UCSD-AML1 (cell line): ENCODE measurements around the gene DTYMK.
"Not testable (repeated sequence)": the region's sequence is repeated elsewhere in the genome, so short reads cannot be mapped to it uniquely, and the experiment has no call there.

Experiments
- DNase-seq: peaks from one replicate; lab custom pipeline; 2025; ENCODE audit not compliant: unreplicated experiment; lab: John Stamatoyannopoulos, UW

DTYMK gene

DNA sequence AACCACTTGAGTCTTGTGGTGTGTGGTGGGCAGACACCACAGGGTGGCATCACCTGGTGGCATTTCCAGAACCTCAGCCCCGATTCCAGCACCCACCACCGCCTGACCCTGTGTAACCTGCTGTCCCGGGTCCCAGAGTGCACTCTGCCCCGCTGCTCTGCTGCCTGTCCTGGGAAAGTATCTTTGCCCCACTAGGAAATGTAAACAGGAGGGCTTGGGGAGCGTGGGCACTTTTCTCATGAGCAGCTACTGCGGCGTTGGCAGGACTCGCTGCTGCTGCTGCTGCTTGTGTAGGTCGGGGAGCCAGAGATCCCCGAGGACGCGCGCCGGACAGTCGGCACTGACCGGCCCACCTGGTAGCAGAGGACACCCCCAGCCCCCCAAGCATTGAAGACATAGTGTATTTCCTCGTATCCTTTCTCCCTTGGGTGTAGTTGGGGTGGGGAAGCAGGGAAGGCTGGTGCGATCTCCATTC is 13.4 kb downstream of the DTYMK start:
- DNase-seq = no peak

DNA sequence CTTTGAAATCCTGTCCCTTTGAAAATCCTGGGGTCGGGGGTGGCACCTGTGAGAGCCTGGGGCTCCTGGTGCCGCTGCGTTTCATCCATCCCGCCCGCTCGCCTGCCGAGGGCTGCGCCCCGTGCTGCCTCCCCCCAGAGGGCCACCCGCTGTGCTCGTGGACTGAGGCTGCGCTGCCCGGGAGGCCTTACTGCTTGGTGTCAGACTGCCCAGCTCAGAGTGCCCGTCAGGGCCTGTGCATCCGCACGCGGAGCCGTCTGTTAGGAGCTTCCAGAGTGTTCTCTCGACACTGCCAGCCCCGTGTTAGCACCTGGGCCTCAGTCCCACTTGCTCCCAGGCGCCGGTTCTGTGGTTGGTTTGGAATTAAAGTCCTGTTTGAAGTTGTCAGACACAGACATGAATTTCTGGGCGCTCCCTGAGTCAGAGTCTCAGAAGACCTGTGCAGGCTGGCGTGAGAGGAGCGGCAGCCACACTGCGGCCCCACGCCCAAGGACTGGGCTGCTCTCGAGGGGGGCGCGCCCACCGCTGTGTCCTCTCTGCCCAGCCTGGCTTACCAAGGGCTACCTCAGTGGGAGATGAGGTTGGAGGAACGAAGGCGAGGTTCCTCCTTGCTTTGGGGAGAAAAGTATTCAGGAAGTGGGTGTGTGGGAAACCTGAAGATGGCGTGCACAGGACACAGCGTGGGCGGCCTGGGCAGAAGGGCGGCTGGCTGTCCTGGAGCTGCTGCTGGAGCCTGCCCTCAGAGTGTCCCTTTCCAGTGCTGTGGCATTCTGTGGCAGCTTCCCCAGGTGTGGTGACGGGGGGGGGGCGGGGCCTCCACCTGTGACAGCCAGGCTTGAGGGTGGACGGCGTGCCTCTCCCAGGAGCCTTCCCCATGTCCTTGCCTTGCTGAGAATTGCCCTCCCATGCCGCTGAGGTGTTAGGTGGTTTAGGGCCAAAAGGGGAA is 14.1 kb downstream of the DTYMK start:
- DNase-seq = no peak

DNA sequence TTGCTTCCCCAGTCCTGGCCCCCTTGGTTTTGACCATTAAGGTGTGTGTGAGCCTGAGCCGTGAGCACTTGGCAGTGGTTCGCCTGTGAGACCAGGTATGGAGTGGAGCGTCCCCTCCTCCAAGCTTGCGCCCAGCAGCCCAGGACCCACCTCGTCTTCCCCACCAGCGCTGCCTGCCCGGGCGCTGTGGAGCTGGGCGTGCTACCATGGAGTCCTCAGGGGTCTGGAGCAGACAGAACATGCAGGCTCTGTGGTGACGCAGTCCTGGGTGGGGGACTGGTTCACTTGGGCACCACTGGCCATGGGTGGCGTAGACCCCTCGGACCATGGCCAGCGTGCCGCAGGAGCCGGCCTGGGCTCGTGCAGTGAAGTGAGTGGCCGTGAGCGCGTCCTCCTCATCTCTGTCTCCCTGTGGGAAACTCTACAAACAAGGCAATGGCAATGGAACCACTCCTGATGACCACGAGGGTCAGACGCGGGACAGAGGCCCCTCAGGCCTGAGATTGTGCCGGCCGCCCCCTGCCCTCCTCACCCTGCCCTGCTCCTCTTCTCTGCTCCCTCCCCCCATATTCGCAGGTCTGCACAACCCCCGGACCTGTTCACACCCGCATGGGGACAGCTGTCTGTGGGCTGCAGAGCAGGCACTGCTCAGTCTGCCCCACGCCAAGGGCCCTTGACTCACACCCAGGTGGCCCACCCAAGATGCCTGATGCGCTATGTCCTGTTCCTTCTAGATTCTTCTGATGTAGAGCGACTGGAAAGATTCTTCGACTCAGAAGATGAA is 15.0 kb downstream of the DTYMK start:
- DNase-seq = no peak

DNA sequence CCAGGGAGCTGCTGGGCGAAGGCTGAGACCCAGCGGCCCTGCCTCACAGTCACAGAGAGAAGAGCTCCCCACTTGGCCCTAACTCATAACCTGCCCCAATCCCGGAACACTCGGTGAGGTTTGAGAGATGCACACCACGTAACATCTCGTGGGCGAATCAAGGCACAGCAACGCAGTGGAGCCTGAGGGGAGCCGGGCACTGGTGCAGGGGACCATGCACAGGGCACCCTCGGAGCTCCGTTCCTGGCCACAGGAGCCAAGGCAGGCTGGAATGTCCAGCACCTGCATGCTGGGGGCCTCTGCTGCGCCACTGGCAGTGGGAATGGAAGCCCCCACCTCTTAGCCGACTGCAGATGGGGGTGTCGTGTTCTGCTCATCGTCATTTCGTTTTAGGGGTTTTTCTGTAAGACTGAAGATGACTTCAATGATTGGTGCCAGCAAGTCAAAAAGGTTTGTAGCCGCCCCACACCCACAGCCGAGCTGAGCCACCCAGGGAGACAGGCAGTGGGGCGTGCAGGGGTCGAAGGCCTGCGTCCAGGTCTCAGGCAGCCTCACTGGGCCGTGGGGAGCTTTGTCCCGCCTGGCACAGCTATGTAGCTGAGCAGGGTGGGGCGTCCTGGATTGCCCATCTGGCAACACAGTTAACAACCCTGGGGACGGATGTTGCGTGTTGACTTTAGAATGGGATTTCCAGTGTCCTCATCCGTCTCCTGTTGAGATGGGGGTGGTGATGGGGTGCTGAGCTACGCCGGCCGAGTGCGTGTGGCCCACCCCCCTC is 16.1 kb downstream of the DTYMK start:
- no peak for DNase-seq

DNA sequence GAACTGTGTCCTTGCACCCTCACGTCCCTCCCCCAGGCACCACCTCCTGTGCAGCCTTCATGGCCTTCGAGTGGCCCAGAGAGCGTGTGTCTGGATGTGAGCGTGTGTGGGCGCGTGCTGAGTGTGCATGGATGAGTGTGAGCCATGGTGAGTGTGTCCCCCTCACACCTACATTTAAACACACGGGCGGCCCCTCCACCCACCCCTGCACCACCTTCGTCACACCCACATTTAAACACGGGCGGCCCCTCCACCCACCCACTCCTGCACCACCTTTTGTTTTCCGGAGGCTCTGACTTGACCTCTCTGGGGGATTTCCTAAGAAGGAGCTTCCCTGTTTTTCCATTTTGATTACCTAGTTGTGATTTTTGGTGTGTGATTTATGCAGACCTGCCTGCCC is 17.8 kb downstream of the DTYMK start:
- no peak for DNase-seq

DNA sequence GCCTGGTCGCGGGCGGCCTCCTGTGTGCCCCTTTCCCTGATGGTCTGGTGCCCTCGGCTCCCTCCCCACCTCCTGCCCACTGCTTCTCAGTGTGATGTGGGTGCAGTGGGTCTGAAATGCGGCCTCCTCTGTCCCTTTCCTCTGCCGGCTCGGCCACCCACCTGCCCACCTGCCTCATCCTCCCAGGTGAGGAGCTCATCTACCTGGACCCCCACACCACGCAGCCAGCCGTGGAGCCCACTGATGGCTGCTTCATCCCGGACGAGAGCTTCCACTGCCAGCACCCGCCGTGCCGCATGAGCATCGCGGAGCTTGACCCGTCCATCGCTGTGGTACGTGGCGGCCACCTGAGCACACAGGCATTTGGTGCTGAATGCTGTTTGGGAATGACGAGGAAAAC is 18.3 kb downstream of the DTYMK start:
- DNase-seq = no peak

DNA sequence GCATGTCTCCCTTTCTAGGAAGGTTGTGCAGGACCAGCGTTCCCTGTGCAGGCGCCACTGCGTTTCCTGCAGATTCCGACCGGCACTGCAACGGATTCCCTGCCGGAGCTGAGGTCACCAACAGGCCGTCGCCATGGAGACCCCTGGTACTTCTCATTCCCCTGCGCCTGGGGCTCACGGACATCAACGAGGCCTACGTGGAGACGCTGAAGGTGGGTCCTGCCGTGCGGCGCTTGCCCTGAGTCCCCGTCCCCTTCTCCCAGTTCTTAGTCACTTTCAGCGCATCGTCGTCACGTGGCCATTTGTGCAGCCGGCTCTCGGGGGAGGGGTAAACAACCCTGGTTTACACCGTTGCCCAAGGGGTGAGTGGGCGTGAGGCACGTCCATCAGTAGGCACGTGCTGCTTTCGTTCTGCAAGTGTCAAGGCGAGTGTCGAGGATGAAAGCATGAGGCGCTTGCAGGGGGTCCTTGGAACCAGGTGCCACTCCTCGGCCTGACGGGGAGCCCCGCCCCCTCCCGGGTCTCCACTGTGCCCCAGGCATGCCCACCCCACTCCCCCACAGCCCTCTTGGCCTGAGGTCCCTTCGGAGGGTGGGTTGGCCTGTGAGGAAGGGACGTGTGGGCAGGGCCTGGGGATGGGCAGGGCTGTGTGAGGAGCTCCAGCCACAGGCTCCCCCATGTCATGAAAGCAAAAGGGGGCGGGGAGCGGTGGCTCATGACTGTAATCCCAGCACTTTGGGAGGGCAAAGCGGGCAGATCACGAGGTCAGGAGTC is 19.8 kb downstream of the DTYMK start:
- no peak for DNase-seq

DNA sequence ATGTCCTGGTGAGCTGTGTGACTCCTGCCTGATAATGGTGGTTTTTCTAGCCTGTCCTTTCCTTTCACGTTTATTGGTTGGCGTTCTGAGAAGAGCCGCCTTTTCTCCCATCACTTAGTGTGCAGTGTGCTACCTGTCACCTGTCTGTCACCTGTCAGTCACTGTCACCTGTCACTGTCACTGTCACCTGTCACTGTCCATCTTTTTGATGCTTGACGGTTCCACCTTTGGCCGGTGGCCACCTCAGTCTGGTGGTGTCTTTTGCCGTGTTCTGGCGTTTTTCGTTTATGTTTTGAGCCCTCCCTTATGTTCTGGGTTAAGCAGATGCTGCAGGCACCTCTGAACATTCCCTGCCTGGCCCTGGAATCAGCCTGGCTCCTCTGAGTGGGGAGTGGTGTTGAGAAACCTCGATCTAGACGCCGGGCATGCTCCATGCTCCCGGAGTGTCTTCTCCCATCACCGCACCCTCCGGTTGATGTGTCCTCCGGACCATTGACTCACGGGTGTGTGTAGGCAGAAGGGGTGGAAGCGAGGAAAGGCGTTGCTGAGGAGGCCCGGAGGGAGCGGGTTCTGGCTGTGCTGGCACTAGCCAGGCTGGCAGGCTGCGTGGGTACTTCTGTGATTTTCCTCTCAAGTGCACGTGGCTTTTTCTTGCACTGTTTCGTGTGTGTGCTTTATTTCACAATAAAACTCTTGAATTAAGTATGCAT is 20.7 kb downstream of the DTYMK start:
- no peak for DNase-seq

DNA sequence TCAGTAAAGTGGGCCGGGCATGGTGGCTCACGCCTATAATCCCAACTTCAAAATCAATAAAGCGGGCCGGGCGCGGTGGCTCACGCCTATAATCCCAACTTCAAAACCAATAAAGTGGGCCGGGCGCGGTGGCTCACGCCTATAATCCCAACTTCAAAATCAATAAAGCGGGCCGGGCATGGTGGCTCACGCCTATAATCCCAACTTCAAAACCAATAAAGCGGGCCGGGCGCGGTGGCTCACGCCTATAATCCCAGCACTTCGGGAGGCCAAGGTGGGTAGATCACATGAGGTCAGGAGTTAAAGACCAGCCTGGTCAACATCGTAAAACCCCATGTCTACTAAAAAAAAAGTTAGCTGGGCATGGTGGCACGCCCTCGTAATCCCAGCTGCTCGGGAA is 23.9 kb downstream of the DTYMK start:
- DNase-seq = not testable (repeated sequence)

DNA sequence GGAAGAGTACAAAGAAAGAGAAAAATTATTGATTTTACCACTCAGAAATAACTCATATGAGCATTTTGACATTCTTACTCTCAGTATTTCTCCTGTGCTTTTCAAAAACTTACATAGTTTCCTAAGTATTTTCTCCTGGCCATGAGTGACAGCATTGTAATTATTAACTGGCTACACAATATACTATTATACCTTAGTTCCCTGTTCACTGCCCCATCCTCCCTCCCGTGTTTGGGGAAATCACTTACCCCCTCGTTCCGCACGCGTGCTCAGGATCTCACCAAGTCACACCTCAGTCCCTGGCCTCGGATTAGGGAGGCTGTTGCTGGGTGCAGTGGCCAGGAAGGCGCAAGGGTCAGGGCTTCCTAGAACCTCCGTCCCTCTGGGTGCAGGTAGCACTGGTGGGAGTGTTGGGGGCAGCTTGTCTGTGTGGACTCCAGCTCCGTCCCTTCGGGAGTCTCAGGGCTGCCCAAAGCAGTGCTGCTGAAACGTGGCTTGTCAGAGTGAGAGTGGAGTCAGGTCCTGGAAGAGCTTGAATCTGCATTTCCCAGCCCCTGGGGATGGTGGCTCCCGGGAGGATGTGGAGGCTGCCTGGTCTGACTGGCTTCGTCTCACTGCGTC is 25.9 kb downstream of the DTYMK start:
- DNase-seq = no peak

DNA sequence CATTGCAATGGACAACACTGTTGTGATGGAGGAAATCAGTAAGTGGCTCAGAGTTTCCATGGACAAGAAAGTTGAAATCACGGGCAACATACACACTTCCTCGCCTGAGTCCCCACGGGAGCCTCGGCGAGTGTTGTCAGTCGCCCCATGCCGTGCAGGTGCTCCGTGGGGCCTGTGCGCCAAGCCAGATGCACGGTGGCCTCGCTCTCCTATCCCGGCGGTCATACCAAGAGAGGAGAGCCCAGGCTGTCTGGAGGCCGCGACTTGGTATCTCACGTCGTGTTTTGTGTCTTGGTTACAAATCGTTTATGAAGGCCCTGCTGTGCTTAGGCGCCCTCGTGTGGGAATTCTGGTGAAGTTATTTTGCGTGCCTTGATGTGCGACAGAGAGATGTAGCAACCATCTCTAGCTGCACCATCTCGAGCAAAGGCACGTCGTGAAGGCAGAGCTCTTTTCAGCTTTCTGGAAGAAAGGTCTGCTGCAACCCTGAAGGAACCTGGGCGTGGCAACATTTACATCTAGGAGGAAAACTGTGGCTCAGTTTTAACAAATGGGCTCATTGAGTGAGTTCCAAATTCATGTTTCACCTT is 27.4 kb downstream of the DTYMK start:
- peak; percentile 43 for DNase-seq

DNA sequence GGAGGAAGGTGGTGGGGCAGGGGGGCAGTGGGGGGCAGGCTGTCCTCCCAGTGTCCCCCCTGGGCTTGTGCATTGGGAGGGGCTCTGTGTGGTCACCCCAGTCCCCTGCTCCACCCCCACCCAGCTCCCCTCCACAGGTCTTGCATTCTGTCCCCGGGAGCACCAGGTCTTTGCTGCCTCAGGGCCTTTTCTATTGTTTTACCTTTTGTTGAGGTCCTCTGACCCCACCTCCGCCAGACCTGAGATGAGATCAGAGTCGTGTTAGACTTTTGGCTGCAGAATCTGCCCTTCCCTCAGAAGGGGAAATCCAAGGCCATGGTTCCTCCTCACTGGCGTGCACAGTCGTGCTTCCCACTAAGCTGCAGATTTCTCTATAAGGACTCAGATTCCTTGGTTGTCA is 28.3 kb downstream of the DTYMK start:
- no peak for DNase-seq

DNA sequence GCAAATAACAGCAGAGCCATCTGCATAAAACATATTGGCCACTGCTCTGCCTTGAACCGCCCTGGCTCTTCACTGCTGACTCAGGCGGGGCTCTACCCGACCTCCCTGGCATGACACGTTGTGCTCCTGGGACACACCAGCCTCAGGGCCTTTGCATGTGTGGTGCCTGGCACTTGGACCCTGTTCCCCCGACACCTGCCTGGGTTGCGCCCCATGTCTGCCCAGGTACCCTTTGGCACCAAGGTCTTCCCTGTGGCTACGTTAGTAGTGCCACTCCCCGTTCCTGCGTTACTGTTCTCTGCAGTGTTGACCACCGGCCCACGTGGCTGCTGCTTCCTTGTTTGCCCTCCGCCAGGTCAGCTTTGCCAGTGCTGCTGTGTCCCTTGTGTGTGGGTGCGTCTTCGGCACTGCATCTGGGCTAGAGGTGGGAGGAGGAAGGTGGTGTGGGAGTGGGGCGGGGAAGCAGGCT is 28.8 kb downstream of the DTYMK start:
- DNase-seq = no peak

DNA sequence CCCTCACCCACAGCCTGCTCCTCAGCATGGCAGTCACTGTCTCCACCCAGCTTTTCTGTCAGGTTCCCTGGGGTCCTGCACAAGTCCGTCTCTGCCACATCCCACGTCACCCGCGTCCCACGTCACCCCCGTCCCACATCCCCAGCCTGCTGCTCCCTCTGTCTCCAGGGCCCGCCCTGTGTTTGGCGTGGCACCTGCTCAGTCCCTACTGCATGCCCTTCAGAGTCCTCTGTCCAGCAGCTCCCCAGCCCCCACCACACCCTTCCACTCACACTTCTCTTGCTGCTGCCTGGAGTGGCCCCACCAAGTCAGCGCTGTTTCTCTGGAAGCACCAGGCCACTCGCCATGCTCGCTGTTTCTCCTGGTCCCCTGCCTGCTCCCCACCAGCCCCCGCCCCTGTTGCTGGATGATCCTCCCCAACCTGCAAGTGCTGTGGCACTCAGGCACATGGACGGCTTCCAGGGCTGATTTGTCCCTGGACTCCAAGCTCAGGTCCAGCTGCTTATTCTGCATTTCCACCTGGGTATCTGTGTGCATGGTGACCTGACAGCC is 30.3 kb downstream of the DTYMK start:
- no peak for DNase-seq

DNA sequence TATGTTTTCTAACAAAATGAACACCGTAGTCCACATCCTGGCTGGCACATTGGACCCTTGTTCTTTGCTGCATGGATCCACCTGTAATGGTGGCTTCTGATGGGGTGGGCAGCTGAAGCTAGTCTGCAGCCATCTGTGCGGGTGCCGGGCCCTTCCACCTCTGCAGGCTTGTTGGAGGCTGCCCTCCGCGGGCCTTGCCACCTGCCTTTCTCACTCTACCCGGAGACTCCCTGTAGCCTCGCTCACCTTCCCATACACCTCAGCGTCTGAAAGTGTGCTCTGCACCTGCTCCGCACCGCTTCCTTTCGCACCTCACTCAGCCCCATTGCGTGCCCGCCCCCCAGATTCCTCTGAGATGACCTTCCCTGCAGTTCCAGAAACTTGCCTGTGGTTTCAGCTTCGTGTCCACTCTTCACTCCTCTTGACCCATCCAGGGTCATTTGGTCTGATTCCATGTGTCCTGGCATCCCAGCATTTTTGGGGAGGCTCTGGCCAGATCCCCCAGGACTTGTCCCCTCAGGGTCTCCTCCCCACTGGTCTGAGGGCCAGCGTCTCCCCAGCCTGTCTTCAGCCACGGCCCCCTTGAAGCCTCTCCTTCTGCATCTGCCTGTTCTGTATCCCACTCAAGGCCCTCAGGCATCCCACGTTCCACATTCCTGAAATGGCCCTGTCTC is 31.0 kb downstream of the DTYMK start:
- DNase-seq = no peak

DNA sequence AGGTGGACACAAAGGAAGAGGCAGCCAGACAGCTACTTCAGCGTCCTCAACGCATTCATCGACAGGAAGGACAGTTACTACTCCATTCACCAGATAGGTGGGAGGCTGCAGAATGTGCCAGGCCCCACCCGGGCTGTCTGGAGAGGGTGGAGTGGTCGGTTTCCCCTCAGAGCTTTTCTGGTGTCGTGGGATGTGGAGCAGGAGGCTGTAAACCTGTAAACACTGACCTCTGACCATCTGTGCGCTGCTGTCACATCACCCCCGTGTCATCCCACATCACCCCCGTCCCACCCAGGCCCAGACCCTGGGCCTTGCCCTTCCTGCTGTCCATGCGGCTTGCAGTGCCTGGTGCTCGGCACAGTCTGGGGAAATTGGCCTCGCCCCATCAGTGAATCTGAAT is 32.1 kb downstream of the DTYMK start:
- DNase-seq = no peak

DNA sequence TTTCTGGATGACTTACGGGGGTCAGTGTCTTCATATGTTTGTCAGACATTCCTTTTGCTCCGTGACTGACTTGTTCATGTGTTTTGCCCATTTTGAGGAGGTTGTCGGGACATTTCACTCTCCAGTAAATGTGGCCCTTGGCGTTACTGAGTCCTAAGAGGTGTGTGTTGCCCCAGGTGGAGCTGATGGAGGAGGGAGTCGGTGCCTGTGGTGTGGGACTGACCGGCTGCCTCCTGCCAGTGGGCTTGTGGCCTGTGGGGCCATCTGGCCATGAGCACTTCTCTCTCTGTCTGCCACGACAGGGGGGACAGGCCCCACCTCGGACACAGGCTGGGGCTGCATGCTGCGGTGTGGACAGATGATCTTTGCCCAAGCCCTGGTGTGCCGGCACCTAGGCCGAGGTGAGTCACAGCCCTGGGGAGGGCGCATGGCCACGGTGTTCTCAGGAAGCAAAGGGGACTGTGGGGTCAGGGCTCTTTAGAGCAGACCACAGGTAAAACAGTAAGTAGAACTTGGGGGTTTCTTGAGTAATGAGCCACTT is 33.3 kb downstream of the DTYMK start:
- no peak for DNase-seq

DNA sequence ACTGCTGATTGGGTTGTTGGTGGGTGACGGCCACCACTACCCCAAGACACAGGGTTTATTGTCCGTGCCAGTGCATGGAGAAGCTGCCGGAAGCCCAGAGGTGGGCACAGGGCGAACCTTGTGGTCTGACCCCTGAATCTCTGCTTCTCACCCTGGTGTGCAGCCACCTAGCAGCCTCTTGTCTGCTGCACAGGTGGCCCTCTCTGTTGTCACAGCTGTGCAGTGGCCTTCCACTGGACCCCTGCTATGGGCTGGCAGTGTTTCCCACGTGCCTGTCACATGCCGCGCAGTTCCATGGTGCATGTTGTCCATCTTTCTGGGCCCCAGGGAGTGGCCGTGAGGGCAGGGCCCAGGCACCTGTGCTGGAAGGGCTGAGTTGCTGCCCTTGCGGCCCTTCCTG is 33.9 kb downstream of the DTYMK start:
- no peak for DNase-seq
